IMR-90 (cell line): ENCODE results near the gene NUDT1. TPM values are rescaled to one million over a fixed set of nuclear protein-coding genes. Genes with fewer than 3 reads are reported as not detected.

Experiments
- ATAC-seq: fragments of 200-7000 bp; cut with Tn5 transposase; 2 replicates; pipeline ENCODE4 v1.9.1; 2020; ENCODE audit warnings: low read depth, mild to moderate bottlenecking, moderate library complexity
- BruUV-seq: library from RNA; stranded (reverse); fragments of 400-500 nt; replicated peaks from 2 replicates; lab custom pipeline; 2021; lab: Mats Ljungman, UMichigan
- CTCF ChIA-PET: fragments of 300-600 bp; formaldehyde crosslinking; extraction: SDS; loops from one replicate; lab custom pipeline; 2021; ENCODE audit warnings: antibody characterized with exemption; lab: Yijun Ruan, JAX
- POLR2A ChIA-PET: fragments of 300-600 bp; sonication (Branson Sonifier 250); formaldehyde crosslinking; loops from one replicate; lab custom pipeline; 2022; ENCODE audit warnings: antibody characterized with exemption; ENCODE audit not compliant: unreplicated experiment; lab: Charles Lee
- DNase-seq: peaks from one replicate; pipeline ENCODE4 v3.0.0; 2013
- H2AFZ ChIP-seq: replicated peaks from 2 replicates; pipeline ENCODE3; 2013; ENCODE audit warnings: low read length, mild to moderate bottlenecking; ENCODE audit not compliant: poor library complexity
- H2AK5ac ChIP-seq: 2 replicates; pipeline ENCODE4 v1.6.1; 2013; ENCODE audit warnings: low read depth, low read length, inconsistent platforms
- H2AK9ac ChIP-seq: replicated peaks from 2 replicates; pipeline ENCODE3; 2013; ENCODE audit warnings: mild to moderate bottlenecking, low read depth, low read length, moderate library complexity; ENCODE audit not compliant: poor library complexity
- H2BK120ac ChIP-seq: 2 replicates; pipeline ENCODE4 v1.6.1; 2013; ENCODE audit warnings: low read depth, low read length, inconsistent platforms
- H2BK15ac ChIP-seq: 3 replicates; pipeline ENCODE4 v1.6.1; 2013; ENCODE audit warnings: low read depth, low read length, inconsistent platforms
- H2BK20ac ChIP-seq: 2 replicates; pipeline ENCODE4 v1.6.1; 2013; ENCODE audit warnings: low read depth, mild to moderate bottlenecking, inconsistent platforms, low read length, moderate library complexity
- H2BK5ac ChIP-seq: 2 replicates; pipeline ENCODE4 v1.6.1; 2013; ENCODE audit warnings: mild to moderate bottlenecking, low read depth, low read length, inconsistent platforms; ENCODE audit not compliant: poor library complexity, severe bottlenecking
- H3K14ac ChIP-seq: replicated peaks from 2 replicates; pipeline ENCODE4 v1.6.1; 2013; ENCODE audit warnings: low read depth, low read length, inconsistent platforms
- H3K18ac ChIP-seq: 2 replicates; pipeline ENCODE4 v1.6.1; 2013; ENCODE audit warnings: low read depth, low read length, control low read depth
- H3K23ac ChIP-seq: 2 replicates; pipeline ENCODE4 v1.6.1; 2013; ENCODE audit warnings: low read depth, low read length, inconsistent platforms
- H3K27ac ChIP-seq: 2 replicates; pipeline ENCODE4 v1.5.1; 2013; ENCODE audit warnings: mild to moderate bottlenecking, control low read depth, low read length; ENCODE audit not compliant: insufficient read depth
- H3K27me3 ChIP-seq: 2 replicates; pipeline ENCODE4 v1.6.1; 2013; ENCODE audit warnings: low read length; ENCODE audit not compliant: control insufficient read depth, insufficient read depth
- H3K36me3 ChIP-seq: 2 replicates; pipeline ENCODE4 v1.6.1; 2013; ENCODE audit warnings: low read length, mixed read lengths; ENCODE audit not compliant: control insufficient read depth, insufficient read depth
- H3K4ac ChIP-seq: 2 replicates; pipeline ENCODE4 v1.6.1; 2013; ENCODE audit warnings: low read depth, low read length, inconsistent platforms
- H3K4me1 ChIP-seq: 2 replicates; pipeline ENCODE4 v1.6.1; 2013; ENCODE audit warnings: low read length, mixed read lengths; ENCODE audit not compliant: control insufficient read depth, insufficient read depth
- H3K4me2 ChIP-seq: 2 replicates; pipeline ENCODE4 v1.6.1; 2013; ENCODE audit warnings: low read depth, mild to moderate bottlenecking, control low read depth, low read length, moderate library complexity
- H3K4me3 ChIP-seq: 2 replicates; pipeline ENCODE4 v1.5.1; 2013; ENCODE audit warnings: low read depth, mild to moderate bottlenecking, control low read depth, low read length, moderate library complexity; ENCODE audit not compliant: insufficient read depth
- H3K56ac ChIP-seq: 2 replicates; pipeline ENCODE4 v1.6.1; 2013; ENCODE audit warnings: low read length, inconsistent platforms; ENCODE audit not compliant: insufficient read depth; ENCODE audit errors: extremely low read depth
- H3K79me1 ChIP-seq, 2 experiments: 2 replicates each; pipeline ENCODE4 v1.6.1; 2013; ENCODE audit warnings: low read length in 2 of 2, inconsistent platforms in 1 of 2, low read depth in 1 of 2
- H3K9ac ChIP-seq: 2 replicates; pipeline ENCODE4 v1.6.1; 2013; ENCODE audit warnings: low read depth, low read length, control low read depth
- H3K9me1 ChIP-seq: 2 replicates; pipeline ENCODE4 v1.6.1; 2013; ENCODE audit warnings: low read length, inconsistent platforms; ENCODE audit not compliant: insufficient read depth
- H3K9me3 ChIP-seq: 2 replicates; pipeline ENCODE4 v1.6.1; 2013; ENCODE audit warnings: low read length; ENCODE audit not compliant: control insufficient read depth, insufficient read depth
- H4K20me1 ChIP-seq: 2 replicates; pipeline ENCODE4 v1.6.1; 2013; ENCODE audit warnings: low read length, inconsistent platforms; ENCODE audit not compliant: insufficient read depth
- H4K5ac ChIP-seq: 2 replicates; pipeline ENCODE4 v1.6.1; 2013; ENCODE audit warnings: mild to moderate bottlenecking, low read depth, low read length, control low read depth
- H4K8ac ChIP-seq, 2 experiments: 2 replicates each; pipeline ENCODE4 v1.6.1; 2013; ENCODE audit warnings: low read depth in 2 of 2, low read length in 2 of 2, control low read depth in 1 of 2, inconsistent platforms in 1 of 2
- H4K91ac ChIP-seq: 2 replicates; pipeline ENCODE4 v1.6.1; 2013; ENCODE audit warnings: low read depth, low read length, inconsistent platforms; ENCODE audit not compliant: insufficient read depth
- BHLHE40 ChIP-seq: fragments of 150-350 bp; IDR thresholded peaks from 2 replicates; pipeline ENCODE4 v1.6.1; 2016; ENCODE audit warnings: mild to moderate bottlenecking, low read depth, low read length
- CEBPB ChIP-seq: IDR thresholded peaks from 2 replicates; pipeline ENCODE4 v1.6.1; 2012; ENCODE audit warnings: low read depth, low read length, improper control_type of control experiment
- CHD1 ChIP-seq: IDR thresholded peaks from 2 replicates; pipeline ENCODE4 v1.6.1; 2012; ENCODE audit warnings: low read depth, low read length, improper control_type of control experiment
- CTCF ChIP-seq: conservative IDR thresholded peaks from 2 replicates; pipeline ENCODE4 v1.5.1; 2012; ENCODE audit warnings: mild to moderate bottlenecking, low read depth, low read length, improper control_type of control experiment
- ELK1 ChIP-seq: fragments of 150-350 bp; IDR thresholded peaks from 2 replicates; pipeline ENCODE4 v1.6.1; 2016; ENCODE audit warnings: low read depth, mild to moderate bottlenecking, low read length, moderate library complexity, borderline replicate concordance
- FOS ChIP-seq: fragments of 150-350 bp; IDR thresholded peaks from 2 replicates; pipeline ENCODE4 v1.6.1; 2016; ENCODE audit warnings: low read depth, low read length
- MAFK ChIP-seq: IDR thresholded peaks from 2 replicates; pipeline ENCODE4 v1.6.1; 2012; ENCODE audit warnings: low read depth, low read length, improper control_type of control experiment
- POLR2A ChIP-seq: IDR thresholded peaks from 2 replicates; pipeline ENCODE4 v1.6.1; 2012; ENCODE audit warnings: mild to moderate bottlenecking, low read depth, low read length
- RAD21 ChIP-seq: IDR thresholded peaks from 2 replicates; pipeline ENCODE4 v1.6.1; 2012; ENCODE audit warnings: low read length, improper control_type of control experiment
- RFX5 ChIP-seq: IDR thresholded peaks from 2 replicates; pipeline ENCODE4 v1.8.0; 2012; ENCODE audit warnings: low read depth, mild to moderate bottlenecking, low read length, moderate library complexity
- SMC3 ChIP-seq: fragments of 150-350 bp; IDR thresholded peaks from 2 replicates; pipeline ENCODE4 v1.6.1; 2016; ENCODE audit warnings: low read depth, mild to moderate bottlenecking, antibody characterized with exemption, low read length, moderate library complexity
- USF2 ChIP-seq: fragments of 150-350 bp; IDR thresholded peaks from 2 replicates; pipeline ENCODE4 v1.6.1; 2017; ENCODE audit warnings: mild to moderate bottlenecking, antibody characterized with exemption, low read length, low read depth
- WGBS, 2 experiments: methylation state at CpG; one replicate each; pipeline versions ENCODE4 v1.1.5 to v1.1.7; 2013; ENCODE audit warnings: missing lambda C conversion rate in 2 of 2; ENCODE audit not compliant: insufficient read length in 1 of 2; ENCODE audit errors: extremely low coverage in 2 of 2; 5-methylcytosine and 5-hydroxymethylcytosine counted together
- dilution Hi-C: fragments of 300-500 bp; cut with HindIII; formaldehyde crosslinking; loops from one replicate; pipeline ENCODE4 v1.14.3; 2018; ENCODE audit warnings: low sequenced_read_pairs; ENCODE audit not compliant: unreplicated experiment
- in situ Hi-C: fragments of 300-500 bp; cut with MboI; formaldehyde crosslinking; loops from 3 replicates; pipeline ENCODE4 v1.14.3; 2019; ENCODE audit warnings: low sequenced_read_pairs, inconsistent platforms, mixed read lengths
- intact Hi-C: fragments of 100-400 bp; cut with micrococcal nuclease; formaldehyde crosslinking; loops from 2 replicates; pipeline ENCODE4 v1.10.0; 2022
- polyA plus RNA-seq, 3 experiments: library from polyadenylated mRNA; depleted of rRNA; stranded (reverse); fragments of >200 nt; gene quantifications; 2 replicates each; pipeline ENCODE4 v1.2.3, GENCODE V29; 2012; ENCODE audit warnings: low replicate concordance in 1 of 3
- total RNA-seq: library from RNA; depleted of rRNA; stranded (reverse); fragments of >200 nt; gene quantifications from 2 replicates; pipeline ENCODE4 v1.2.3, GENCODE V29; 2012

Gene NUDT1
- total and polyA plus RNA-seq, 2 of the 4 experiments (the other 2 are of a cell fraction) = 33.4 to 49.1 TPM

DNA sequence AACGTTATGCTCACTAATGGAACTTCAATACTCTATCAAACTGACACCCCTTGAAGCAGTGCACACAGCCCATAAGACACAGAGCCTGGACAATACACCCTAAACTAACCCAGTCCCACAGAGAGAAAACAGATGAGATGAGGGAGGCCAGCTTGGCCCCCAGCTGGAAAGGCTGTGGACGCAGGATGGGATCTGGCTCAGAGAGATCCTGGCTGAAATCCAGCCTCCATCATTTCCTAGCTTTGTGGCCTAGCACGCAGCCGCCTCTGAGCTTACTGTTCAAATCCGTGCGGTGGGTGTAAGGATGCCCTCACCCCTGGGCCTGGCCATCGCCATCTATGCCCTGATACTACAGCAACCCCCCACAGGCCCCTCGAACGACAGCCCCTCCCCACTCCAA, 39.5 kb downstream of the NUDT1 start:
- Histone ChIP-seq H2BK20ac (no peak overlapping the region), H4K5ac (no peak overlapping the region; the same call in 1 of the 2 replicates), H3K14ac (no peak overlapping the region), H3K27me3 (no peaks in the 10 kb centered on the region), H2AK9ac (no peak overlapping the region), H2BK120ac (no peak overlapping the region), H3K9me1 (peaks cover 3% of the 10 kb centered on the region), H2BK5ac (no peak overlapping the region), H3K4me2 (no peak overlapping the region; the same call in 1 of the 2 replicates), H4K20me1 (peaks cover 15% of the 10 kb centered on the region), H4K8ac (peak overlapping the region in 1 of 2 experiments; percentile 63; a peak in 1 of 4 replicates), H2AFZ (no peak overlapping the region), H2BK15ac (no peak overlapping the region), H3K23ac (no peak overlapping the region), H3K27ac (no peak overlapping the region), H3K4me3 (no peak overlapping the region), H3K9ac (no peak overlapping the region), H4K91ac (no peak overlapping the region; the same call in 1 of the 2 replicates), H3K4ac (no peak overlapping the region), H3K4me1 (peaks cover 7% of the 10 kb centered on the region; the same call in 1 of the 2 replicates), H3K56ac (no peak overlapping the region), H3K18ac (no peak overlapping the region; the same call in 1 of the 2 replicates), H3K9me3 (no peaks in the 10 kb centered on the region), H3K79me1 (peaks cover 10 to 55% of the 10 kb centered on the region in 2 experiments), H3K36me3 (peaks cover 4% of the 10 kb centered on the region; the same call in 1 of the 2 replicates), H2AK5ac (no peak overlapping the region)
- CTCF ChIA-PET = no interaction called here
- in situ Hi-C loops (no loop called here), intact Hi-C loops (no loop called here), dilution Hi-C loops (no loop called here)
- ATAC-seq = peak; percentile 69
- WGBS, 2 experiments = 17% methylated on average over 3 of the region's 9 CpGs; no CpG with 5 or more reads in 1 of the 2 experiments
- no peak for TF ChIP-seq BHLHE40
- TF ChIP-seq CTCF = no peak
- TF ChIP-seq POLR2A = no peak
- no peak for TF ChIP-seq MAFK
- no peak for TF ChIP-seq USF2
- no peak for TF ChIP-seq ELK1
- no peak for TF ChIP-seq SMC3
- no peak for TF ChIP-seq FOS
- no peak for TF ChIP-seq CEBPB
- no peak for TF ChIP-seq CHD1
- no peak for TF ChIP-seq RFX5
- TF ChIP-seq RAD21 = no peak
- POLR2A ChIA-PET = interaction anchor here (1.4 kb wide), 1 partner anchor 33 kb away, joined by 10 read pairs; no protein-coding TSS in a partner anchor
- peak; percentile 55 for DNase-seq
- BruUV-seq = no TSS peak
